NOMO-1 treated with dmso at 0.1 percent for 144 hours (cell line): Measurements from ENCODE around the gene ALS2CL.
"Not testable (repeated sequence)": the region's sequence is repeated elsewhere in the genome, so short reads cannot be mapped to it uniquely, and the experiment has no call there.

Experiments used
- DNase-seq: peaks from one replicate; lab custom pipeline; 2025; ENCODE audit not compliant: unreplicated experiment; lab: John Stamatoyannopoulos, UW

ALS2CL gene

DNA sequence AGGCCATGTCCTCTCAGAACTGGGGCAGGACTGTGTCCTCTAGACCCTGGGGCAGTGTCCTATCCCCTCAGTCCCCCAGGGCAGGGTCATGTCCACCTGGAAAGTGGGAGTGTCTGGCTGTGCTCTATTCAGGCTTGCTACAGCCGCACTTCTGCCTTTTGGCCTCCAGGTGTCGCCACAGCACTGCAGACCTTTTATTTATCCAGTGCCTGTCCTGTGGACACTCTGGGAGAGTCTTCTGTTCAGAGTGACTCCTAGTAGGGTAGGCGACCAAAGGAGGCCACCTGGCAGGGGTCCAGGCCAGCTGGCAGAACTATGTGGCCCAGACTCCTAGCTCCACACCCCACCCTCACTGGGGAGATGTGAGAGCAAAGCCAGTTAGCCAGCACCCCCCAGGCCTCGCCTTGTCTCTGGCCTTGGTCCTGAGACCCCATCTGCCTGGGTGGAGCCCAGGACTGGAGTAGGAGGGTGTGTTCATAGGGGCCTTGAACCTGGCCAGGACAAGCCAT is 11.6 kb upstream of the ALS2CL start:
- DNase-seq: peak; percentile 9

DNA sequence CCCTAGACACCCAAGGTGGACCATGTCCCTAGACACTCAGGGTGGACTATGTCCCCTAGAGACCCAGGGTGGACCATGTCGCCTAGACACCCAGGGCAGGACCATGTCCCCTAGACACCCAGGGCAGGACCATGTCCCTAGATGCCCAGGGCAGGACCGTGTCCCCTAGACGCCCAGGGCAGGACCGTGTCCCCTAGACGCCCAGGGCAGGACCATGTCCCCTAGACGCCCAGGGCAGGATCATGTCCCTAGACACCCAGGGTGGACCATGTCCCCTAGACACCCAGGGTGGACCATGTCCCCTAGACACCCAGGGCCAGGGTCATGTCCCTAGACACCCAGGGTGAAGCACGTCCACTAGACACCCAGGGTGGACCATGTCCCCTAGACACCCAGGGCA is 10.9 kb upstream of the ALS2CL start:
- not testable (repeated sequence) for DNase-seq

DNA sequence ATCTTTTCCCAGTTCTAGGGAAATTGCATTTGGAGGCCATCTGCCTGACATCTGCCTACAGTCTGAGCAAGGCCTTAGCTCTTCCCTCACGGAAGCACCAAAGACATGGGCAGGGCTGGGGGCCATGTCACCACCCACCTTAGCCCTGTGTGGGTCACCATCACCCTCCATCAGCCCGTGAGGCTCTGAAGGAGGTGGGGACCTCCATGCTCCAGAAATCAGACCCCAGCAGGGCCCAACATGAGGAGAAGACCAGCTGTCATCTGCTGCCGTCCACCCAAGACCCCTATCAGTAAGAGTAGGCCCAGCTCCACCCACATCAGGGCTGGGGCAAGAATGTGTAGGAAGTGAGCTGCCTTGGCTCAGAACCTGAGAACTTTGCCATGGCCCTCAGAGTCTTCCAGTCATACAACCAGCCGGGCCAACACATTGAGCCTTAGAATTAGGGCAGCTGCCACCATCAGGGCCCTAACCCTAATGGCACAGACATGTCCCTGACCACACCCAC is 9.6 kb upstream of the ALS2CL start:
- no peak for DNase-seq

DNA sequence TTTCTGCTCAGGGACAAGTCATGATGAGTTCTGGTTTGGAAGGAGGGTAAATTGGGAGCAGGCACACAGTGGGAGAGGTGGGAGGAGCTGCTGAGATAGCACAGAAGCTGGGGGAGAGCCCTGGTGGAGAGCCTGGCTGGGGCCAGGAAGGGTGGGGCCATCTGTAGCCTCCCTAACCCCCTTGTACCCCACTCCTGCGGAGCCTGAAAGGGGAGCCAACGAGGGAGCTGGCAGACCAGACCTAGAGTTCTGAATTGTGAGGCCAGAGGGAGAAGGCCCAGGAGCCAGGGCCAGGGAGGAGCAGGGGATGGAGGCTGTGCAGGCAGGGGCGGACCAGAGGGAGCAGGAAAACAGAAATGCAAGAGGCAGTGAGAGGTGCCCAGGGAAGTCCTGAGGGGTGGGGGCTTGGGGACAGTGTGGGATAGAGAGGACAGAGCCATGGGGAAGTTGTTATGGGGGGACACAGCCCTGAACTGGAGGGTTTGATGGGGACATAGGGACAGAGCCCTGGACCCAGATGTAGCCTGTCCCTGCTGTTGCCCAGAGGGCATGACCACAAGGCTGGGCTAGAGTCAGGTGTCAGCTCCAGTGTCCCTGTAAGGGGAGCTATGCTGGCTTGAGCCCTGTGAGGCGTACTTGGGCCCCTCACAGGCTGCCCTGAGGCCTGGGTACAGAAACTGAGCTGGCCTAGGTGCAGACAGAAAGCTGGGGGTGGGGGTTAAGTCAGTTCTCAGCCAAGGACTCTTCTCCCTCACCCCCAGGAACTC is 8.9 kb upstream of the ALS2CL start:
- no peak for DNase-seq

DNA sequence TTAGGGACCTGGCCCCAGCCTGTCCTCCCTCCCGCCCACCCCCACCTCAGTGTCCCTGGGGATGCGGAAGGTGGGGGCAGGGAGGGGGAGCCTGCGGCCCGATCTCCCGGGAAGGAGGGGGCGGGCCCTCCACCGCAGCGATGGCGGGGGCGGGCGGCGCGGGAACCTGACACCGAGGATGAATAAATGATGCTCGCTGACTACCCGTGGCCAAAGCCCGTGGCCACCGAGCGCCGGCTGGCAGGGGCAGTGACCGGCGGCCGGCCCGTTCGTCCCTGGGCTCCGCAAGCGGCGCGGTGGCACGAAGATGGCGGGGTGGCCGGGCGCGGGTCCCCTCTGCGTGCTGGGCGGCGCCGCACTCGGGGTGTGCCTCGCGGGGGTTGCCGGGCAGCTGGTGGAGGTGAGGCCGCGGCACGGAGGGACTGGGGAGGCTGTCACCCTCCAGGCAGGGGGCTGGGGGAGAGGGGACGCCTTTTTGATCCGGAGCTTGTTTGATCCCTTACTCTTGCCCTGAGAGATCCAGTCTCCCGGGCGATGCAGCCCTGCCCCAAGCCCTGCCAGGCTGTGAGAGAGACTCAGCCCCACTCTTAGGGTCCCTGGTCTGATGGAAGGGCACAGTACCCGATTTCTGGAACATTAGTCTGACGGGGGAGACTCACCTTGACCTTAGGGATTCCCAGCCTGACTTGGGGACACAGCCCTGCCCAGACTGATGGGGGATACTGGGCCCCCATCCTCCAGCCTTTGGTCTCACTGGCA is 7.9 kb upstream of the ALS2CL start, which contains the start of gene TMIE:
Gene TMIE (plus strand): TSS at position 212 of the 759 bp plus-strand sequence. CDS start 96 bp downstream, at position 308.
- no peak for DNase-seq

DNA sequence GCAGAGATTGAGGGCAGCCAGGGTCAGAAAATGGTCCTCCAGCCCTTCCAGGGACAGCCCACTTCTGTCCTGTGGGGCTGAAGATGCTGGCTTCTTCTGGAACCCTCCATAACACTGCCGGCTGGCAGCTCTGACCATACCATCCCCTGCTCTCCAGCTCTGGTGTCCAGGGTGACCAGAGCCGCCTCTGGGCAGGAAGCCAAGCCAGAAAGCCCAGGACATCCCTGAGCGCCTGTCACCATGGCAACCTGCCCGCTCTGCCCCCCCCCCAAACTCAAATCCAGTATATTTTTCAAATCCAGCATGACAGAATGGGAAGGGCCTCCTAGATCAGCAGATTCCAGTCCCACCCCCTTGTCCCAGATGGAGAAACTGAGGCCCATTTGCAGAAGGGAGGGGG is 7.3 kb upstream of the ALS2CL start:
- no peak for DNase-seq

DNA sequence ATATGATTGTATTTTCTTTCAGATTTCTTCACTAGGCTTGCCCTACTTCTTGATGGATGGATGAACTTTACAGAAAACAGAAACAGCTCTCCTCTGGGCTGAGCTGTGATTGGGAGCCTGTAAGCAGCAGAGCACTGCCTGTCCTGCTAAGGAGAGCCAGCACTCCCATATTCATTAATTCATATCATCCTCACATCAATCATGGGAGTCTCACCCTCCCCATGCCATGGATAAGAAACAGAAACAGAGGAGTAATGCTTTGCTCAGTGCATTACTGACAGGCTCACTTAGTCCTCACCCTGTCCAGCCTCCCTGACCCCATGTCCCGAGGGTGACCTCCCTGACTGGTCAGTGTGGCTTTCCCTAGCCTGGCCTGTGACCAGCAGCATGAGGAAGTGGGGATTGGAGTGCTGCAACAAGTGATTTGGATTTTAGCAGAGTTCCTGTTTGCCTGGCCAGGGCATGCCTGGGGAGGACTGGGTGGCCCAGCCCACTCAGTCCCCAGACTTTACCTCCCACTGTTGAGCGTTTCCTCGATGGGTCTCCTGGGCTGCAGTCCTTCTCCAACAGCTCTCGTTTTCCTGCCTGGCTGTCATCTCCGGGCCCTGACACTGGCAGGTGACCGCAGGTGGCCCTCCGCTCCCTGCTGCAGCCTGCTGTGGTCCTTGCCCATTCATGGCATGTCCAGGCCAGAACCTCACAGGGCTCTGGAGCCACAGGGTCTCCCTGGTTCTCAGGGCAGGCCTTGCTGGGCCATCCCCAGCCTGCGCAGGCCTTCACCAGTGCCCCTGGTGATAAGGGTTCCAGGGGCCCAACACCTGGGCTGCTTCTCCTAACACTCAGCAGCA is 6.4 kb upstream of the ALS2CL start:
- no peak for DNase-seq

DNA sequence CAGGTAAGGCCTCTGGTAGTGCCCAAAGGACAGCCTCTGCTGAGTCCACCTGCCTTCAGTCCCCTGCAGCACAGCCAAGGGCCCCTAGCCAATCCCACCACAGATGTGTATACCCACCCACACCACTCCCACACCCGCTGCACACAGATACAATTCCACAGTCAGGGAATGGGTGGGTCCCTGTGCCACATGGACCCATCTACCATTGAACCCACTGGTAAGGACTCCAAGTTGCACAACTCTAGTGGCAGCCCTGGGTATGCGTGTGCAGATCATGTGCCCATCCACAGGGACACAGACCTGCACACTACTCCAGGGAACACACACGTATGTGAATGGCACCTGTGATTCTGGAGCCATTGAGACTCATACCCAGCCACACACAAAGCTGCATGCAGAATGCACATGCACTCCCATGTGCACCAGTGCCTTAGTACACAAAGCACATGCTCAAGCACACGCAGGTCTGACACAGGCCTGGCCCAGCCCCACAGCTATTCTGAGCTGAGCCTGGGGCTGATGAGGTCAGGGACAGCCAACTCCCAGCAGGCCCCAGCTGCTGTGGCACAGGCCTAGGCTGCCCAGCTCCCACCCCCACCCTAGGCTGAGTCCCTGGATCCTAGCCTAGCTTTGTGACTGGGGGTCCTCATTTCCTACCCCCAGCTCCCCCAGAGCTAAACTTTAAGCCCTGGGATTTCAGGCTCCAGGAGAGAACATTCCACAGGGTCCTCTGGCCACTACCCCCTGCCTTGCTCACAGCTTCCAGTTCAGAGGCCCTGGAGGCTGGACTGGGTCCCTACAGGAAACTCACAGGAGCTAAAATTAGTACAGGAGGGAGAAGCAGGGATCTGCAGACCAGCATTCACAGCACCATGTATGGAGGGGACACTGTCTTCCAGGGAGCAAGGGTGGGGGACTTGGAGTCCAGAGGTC is 2.7 kb upstream of the ALS2CL start:
- no peak for DNase-seq

DNA sequence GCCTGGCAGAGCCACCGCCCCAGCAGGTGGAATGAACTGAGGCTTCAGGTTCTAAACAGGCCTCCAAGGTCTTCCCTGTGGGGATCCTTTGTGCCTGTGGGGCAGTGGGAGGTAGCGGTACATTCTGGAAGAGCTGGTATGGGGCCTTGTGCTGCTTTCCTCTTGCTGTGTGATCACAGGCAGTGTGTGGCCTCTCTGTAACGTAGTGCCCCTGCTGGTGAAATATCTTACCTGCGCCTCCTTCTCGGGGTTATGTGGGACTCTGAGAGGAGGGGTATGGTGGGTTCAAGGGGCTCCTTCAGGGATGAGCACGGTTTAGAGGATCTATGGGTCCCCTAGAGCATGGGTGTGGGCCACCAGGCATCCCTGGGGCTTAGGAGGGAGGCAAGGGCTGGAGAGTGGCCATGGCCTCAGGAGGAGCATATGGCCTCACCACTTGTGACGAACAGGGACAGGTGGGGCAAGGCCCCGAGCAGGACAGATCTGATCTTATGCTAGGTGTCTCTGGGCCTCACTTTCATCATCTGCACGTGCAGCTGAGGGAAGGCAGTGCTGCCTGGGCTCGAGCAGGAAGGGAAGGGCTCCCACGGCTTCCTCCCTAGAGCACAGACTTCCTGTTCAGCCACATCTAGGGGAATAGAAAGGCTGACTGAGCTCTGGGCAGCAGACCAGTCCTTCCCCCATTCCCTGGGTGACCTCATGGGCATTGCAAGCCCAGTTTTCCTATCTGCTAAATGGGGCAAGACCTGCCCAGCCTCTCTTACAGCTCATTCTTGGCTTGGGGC is 1.9 kb upstream of the ALS2CL start:
- DNase-seq: peak; percentile 40

DNA sequence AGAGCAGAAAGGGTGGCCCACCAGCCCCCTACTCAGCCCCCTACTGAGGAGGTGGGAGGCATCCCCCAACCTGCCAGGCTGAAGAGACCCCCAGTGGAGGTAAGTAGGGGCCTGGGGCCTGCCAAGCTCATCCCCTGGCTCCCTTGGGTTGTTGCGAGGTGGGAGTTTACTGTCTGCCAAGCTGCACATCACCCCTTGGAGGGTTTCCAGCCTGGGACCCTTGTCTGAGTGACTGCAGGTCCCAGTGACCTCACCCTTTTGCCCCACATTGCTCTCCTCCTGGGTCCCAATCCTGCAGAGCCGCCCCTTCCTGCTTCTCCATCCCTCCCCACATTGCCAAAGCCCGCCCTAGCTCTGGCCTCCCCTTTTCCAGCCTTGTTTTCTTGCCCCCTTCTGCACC is 1.0 kb upstream of the ALS2CL start:
- DNase-seq: no peak

DNA sequence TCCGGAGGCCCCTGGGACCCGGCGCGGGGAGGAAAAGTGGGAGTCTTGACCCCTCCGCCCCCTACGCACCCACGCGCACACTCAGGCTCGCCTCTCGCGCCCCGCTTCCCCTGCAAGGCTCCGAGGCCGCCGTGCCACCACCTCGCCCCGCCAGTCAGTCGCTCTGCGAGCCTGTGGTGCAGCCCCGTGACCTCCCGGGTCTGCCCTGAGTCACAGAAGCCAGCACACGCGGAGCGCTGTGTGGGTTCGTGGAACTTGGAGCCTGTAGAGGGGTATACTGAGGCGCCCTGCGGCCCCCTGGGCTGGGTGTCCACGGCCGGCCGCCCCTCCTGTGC is 380 bp upstream of the ALS2CL start:
- DNase-seq: no peak

DNA sequence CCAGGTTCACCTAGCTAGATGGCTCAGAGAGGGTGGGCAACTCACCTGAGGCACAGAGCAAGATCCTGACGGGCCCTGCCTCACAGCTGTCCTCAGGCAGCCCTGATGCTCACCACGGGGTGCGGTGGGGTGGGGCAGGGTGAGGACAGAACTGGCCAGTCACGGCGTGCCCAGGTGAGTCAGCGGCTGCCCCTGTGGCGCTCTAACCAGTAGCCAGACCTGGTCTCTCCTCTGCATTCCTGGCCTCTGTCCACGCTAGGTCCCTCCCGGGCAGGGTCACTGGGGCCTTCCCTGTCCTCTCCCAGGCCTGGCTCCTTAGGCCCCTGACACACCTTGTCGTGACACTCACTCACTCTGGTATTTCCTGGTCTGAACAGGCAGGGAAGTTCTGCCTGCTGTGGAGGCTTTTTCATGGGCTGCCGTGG is 901 bp downstream of the ALS2CL start:
- DNase-seq: no peak

DNA sequence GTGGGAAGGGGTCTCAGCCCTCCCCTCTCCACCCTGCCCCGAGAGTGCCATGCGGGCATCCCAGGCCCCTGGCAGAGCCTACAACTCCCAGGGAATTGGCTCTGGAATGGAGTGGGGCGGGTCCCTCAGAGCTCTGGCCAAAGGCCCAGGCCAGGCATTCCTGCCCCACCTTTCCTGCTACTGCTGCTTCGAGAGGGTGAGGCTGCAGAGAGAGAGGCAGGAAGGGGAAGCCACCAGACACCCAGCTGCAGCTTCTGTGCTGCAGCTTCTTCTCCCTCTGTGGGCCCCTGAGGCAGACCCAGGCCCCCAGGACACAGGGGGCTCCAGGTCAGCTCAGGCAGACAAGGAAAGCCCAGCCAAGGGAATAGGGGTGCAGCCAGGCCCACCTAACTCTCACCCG is 2.7 kb downstream of the ALS2CL start:
- no peak for DNase-seq

DNA sequence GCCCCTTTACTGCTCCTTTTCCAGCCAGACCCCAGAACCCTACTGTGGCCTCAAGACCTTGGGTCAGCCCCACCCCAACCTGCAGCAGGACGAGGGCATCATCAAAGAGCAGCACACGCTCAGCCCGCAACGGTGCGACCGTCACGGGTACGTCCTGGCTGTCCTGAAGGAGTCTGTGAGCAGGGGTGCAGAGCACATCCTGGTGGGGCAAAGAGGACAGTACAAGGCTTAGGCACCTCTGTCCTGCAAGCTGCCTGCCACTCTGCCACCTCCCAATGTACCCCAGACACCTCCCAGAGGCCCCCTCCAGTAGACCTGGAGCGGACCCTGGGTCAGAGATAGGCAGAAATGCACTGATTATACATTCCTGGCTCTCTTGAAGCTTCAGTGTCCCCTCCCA is 8.0 kb downstream of the ALS2CL start:
- no peak for DNase-seq

DNA sequence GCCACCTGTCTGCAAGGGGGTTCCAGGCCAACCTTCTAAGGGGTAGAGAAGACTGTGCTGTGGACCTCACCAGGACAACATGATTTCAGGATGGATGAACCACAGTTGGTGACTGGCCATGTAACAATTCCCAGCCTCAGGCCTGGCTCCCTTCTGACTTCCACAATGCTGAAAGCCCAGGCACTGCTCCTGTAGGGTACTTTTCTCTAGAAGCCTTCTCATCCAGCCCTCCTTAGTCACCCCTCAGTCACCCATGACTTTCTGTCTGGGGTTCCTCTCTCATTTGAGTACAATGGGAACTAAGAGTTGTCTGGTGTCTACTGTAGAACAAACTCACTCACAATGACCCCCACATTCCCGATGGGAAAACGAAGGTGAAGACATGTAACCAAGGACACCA is 8.6 kb downstream of the ALS2CL start:
- no peak for DNase-seq

DNA sequence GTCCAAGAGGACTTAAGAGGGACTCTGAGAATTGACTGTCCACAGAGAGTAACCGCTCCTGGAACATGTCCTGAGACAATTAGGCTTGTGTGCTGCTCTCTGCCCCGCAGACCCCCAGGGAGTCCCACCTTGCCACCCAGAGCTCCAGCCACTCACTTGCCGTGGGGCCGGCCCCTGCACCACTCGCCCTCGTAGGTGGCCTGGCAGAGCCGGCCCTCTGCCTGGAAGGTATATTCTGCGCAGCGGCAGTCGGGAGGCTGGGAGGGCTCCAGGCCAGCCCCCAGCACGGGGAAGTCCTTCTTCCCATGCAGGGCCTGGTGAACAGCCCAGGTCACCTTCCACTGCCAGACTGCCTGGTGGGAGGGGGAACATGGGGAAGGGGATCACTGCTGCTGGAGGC is 10.5 kb downstream of the ALS2CL start:
- DNase-seq: no peak

DNA sequence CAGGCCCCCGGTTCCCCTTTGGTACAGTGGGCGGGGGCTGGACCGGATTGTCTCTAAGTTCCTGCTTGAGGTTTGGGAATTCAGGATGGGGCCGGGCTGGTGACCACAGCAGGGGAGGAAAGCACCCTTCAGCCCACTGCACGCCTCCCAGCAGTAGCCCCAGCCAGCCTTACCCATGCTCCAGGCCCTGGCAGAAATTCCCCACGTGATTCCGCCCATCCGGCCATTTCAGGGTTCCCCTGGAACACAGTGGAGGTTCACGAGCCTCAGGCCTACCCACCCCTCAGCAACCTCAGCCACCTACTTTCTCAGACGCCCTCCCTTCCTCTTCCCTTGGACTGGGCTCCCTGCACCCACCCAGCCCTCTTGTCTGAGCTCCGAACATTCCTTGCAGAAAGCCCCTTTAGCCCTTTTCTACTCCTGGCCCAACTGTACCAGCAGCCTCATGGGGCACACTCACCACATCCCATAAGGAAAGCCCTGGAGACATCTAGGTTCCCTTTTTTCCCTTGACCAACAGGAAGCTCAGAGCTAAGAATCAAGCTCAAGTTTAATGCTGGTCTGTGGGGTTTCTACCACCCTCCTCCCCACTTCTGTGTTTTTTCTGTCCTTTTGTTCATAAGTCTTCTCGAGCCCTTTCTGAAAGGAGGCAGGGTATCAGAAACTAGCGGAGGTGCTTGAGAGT is 11.5 kb downstream of the ALS2CL start:
- DNase-seq: no peak

DNA sequence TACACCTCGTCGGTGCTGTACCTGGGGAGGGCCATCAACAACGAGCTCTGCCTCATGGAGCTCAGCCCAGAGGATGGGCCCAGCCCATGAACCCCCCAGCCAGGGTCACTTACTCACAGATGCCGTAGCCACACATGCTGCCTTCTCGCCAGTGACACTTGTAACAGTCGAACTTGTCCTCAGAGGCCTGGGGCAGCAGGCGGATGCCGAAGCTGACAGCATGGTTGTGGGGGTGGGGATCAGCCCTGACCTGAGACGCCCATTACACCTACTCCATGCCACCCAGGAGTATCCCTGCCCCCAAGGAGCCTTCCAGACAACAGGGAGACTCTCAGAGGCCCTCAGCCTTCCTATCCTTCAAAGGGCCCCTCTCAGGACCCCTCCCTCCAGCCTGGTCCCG is 12.1 kb downstream of the ALS2CL start:
- no peak for DNase-seq

DNA sequence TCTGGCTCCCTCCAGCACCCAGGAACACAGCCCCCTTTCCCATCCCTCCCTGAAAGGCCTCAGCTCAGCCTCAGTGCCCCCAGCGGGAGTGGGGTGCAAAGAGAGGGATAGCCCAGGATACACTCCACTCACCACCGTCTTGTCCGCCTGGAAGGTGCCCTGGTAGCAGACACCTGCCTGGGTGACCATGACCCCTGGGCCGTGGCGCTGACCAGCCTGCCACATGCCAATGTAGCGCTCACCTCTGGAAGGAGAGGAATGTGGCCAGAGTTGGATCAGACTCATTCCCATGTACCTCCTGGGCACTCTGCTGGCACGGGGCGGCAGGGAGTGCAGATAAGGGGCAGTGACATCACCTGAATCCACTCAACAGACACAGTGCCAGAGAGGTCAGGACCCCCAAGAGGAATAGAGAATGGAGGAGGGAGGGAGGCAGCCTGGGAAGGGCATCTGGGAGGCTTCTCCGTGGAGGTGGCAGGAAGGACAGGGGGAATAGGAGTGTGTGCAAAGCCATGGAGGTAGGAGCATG is 13.1 kb downstream of the ALS2CL start:
- DNase-seq: no peak
